Raji (cell line): ENCODE measurements around the gene KIAA0513.

Source experiments
- POLR2A ChIP-seq: IDR thresholded peaks from 2 replicates; pipeline ENCODE4 v1.6.1; 2011; ENCODE audit warnings: low read depth, low read length, control low read depth; ENCODE audit not compliant: insufficient read depth

KIAA0513 gene, protein sequence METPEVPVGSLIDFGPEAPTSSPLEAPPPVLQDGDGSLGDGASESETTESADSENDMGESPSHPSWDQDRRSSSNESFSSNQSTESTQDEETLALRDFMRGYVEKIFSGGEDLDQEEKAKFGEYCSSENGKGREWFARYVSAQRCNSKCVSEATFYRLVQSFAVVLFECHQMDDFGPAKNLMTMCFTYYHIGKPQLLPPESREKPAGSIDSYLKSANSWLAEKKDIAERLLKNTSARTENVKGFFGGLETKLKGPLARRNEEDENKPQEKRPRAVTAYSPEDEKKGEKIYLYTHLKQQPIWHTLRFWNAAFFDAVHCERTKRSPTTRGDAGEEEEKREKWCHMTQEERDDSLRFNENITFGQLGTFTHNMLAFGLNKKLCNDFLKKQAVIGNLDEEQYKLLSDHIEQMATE

DNA sequence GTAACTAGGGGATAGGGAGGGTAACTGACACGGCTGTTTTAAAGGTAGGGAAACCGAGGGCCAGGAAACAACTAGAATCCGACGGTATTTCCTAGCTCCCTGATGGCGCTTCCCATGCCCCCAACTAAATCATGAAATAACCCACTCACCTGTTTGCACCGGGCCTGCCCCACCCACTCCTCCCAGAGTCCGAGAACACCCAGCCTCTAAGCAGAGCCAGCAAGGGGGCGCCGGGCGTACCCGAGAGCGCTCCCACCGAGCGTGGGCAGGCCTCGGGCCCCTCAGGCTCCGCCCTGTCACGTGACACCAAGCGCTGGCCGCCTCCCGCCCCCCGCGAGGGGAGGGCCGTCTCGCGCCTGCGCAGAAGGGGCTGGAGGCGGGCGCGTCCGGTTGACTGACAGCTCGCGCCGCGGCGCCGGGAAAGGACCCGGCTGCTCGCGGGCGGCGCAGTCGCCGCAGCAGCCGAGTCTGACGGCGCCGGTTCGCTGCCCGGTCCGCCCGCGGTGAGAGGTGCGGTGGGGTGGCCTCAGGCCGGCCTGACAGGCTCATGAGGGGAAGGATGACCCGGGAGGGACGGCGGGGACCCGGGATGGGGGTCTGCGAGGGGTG is at the start of gene KIAA0513:
KIAA0513 (plus strand) TSS at position 447 of the 609 bp plus-strand sequence. CDS start 39,277 bp downstream, outside the sequence.
- TF ChIP-seq POLR2A, result peak; percentile 75

DNA sequence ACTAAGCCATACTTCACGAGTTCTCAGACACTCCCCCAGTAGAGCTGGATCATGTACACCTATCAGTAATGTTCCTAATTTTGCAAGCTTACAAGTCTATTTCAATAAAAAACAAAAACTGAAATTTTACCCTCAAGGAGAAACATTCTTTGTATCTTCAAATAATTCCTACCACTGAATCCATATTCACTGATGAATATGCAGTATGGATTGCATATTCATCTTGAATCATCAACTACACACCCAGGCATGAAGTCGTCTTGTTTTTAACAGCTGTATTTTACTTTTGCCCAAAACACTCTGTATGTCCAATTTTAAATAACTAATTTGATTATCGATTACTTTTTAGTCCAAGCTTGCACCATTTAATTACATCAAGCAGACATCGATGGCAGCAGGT is 48.1 kb upstream of the KIAA0513 start:
- TF ChIP-seq POLR2A, result no peak

DNA sequence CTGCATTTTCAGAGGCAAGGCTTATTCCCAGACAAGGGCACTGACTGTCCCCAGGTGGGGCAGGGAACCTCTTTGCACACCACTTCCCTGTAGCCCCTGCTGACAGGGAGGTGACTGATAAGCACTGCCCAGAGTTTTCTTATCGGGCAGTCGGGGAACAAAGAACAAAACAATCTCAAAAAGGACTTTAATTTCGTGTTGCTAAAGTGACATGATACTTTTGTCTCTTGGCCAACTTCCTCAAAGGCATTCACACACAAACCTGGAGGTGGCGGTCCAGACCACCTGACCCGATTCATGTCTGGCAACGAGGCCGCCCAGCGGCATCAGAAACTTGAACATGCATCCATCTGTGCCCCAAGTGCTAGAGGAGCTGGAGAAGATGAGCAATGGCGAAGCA is 45.2 kb upstream of the KIAA0513 start:
- no peak for TF ChIP-seq POLR2A

DNA sequence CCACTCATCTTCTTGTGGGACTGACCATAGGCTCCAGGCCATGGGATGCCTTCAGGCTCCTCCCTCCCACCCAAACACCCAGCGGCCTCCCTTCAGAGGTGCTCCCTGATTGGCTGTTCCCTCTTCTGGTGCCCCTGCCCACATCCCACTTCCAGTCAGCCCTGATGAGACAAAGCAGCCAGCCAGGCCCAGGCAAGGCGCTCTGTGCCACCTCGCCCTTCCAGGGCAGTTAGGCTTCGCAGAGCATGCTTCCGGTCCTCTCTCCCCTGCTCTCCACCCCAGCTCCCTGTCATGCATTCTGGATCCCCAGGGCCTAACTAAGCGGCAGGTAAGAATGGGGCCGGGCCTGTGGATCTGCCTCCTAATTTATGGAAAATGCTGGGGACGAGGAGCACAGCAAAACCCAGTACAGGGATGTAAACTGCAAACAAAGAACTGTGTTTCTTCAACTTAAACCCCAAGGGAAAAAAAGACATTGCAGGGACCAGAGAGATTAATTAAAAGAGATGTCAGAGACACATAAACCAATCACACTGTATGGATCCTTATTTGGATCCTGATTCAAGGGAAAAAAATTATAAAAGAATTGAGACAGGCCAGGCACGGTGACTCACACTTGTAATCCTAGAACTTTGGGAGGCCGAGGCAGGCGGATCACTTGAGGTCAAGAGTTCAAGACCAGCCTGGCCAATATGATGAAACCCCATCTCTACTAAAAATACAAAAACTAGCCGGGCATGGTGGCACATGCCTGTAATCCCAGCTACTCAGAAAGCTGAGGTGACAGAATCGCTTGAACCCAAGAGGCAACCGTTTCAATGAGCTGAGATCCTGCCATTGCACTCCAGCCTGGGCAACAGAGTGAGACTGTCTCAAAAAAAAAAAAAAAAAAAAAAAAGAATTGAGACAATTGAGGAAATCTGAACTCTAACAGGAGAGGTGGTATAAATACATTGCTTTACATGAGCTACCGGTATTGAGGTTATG is 42.2 kb upstream of the KIAA0513 start:
- TF ChIP-seq POLR2A, result no peak

DNA sequence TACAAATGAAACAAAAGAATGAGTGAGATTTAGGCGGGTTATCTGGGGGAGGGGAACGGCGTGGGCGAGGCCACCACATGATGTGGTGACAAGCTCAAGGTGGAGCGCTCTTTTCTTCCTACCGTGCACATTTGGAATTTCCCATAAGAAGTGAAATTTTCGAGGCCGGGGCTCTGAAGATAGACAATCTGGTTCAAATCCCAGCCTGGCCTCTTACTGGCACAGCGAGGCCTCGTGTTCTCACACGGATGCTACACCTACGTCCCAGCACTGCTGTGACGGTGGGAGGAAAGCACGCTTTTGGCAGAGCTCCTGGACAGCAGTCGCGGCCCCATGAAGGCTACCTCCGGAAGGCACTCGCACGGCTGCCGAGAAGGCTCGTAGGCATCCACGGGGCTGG is 41.5 kb upstream of the KIAA0513 start:
- no peak for TF ChIP-seq POLR2A

DNA sequence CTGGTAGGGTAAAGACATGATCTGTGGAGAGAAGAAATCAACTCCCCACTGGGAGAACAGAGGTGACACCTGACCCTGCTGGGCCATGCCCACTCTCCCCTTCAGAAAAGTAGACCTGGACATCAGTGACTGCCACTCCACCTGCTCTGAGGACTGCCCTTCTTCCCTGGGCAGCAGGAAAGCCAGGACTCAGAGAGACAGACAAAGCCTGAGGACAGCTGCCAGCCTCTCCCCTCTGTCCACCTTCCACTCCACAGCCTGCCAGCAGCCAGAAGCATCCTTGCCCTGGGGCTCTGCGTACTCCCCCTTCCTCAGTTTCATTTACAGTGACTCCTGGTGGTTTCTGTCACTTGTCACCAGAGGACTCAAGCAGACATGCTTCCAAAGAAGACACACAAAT is 40.7 kb upstream of the KIAA0513 start:
- no peak for TF ChIP-seq POLR2A

DNA sequence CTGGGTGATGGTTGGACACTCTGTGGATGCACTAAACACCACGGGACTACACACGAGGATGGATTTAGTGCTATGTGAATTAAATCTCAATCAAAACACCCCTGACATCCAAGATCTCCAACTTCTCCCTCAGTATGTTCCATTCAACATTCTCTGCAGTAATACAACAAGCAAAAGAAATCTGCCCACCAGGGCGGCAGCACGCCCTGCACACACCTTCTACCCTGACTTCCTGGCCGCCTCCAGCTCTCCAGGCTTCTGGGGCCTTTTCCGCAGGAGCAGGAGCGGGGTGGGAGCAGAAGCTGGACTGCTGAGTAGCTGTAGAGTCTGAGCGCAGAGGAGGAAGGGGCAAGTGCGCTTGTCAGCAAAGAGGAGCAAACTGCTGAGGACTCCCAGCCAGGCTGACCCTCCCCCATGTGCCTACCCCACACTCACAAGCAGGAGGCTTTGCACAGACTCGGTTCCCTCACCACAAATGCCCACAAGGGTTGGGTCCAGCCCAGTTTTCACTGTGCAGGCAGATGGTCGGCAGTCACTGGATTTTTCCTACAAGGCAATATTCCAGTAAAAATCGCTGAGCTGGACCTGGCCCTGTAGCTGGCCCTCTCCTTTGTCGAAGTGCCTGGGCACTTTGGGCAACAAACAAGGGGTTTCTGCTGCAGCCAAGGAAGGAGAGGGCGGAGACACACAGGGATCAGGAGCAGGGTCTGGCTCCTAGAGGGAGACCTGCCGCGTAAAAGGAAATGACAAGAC is 39.1 kb upstream of the KIAA0513 start:
- no peak for TF ChIP-seq POLR2A

DNA sequence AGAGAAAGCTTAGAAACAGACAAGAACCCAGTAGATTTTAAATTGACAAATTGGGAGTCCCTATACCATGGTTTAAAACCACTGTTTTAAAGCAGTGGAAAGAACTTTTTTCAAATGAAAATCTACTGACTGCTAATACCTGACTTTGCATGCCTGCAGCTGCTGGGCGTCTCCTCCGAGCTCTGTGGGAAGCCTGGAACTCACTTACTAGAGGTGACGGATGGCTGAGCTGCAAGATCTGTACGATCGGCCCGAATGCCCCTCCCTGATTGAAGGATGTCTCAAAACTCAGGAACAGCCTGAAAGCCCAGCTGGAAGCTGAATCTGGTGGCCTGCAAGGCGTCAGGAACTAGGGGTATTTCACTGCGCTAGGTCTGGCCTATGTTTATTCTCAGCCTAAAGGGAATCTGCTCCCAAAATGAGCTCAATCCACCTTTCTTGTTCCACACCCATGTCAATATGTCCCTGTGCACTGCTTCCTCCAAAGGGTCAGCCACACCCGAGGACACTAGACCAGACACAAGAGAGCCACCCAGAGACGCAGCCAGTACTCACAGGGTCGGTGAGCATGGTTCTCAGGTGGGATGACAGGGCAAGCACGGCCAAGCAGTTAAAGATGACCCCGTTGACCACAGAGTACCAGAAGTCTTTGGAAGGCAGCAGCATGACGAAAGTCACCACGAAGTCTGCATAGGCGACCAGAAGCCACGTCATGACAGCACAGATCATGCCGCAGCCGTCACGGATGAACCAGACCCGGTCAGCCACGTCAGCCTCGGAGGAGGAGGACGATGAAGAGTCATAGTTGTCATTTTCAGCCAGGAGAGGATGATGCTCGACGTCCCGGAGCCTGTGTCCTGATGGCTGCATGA is 37.6 kb upstream of the KIAA0513 start:
- no peak for TF ChIP-seq POLR2A

DNA sequence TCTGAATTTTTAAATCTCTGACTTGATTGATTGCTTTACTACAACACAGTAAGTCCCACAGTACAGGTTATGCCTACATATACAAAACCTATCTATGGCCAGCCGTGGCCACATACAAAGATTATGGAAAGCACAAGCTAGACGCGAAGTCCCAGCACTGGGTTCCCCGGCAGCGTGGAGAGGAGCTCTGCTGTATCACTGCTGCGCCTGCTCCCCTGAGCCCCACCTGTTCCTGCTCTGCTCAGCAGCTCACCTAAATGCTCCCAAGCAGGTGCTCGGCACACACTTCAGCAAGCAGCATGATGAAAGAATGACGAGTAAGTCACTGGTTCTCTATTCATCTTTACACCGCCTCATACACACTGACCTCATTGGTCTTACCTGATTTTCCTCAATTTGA is 36.8 kb upstream of the KIAA0513 start:
- TF ChIP-seq POLR2A, result no peak

DNA sequence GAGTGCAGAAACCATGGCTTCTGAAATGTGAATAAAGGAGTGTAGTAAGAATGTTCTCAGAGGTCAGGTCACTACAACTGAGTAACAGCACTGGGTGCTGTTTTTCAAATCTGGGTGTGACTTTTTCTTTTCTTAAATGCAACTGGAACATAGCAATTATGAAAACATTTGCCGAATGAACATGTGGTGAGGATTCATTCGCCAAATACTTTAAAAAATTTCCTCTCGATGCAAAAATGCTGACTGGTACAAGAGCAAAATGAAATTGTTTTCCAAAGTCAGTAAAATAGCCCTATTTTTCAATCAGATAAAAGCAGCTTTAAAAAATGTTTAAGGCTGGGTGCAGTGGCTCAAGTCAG is 34.9 kb upstream of the KIAA0513 start:
- TF ChIP-seq POLR2A, result no peak

DNA sequence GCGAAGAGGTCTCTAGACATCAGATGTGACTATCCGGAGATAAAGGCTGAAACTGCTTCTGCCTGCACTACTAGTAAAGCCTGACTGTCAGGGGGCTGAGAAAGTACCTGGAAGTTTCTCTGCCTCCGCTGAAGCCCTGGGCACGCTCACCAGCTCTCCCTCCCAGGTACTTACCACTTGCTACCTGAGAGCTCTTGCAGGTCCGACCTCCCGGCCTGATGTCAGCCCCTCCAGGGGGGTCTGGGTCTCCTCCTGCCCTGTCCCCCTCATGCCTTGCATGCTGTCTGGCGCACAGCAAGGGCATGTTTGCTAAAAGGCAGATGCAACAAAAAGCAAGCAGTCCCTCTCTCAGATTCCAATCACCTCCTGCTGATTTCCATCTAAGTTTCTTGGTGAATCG is 33.7 kb upstream of the KIAA0513 start:
- TF ChIP-seq POLR2A, result no peak

DNA sequence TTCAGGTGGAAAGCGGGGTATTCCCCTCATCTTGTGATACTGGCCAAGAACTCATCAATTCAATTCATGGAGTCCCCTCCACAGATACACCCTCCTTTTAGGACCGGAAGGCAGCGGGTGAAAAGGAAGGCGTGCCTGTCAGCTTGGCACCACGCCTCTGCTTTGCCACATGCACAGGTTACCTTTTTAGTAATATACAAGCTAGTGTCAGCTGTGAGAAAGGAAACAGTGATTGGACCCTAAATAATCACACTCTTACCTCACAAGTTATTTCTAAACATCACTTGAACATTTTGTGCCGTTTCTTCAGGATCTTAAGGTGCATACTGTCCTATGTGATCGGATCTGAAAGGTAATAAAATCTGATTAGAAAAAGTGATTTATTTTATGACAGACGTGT is 31.9 kb upstream of the KIAA0513 start:
- TF ChIP-seq POLR2A, result no peak

DNA sequence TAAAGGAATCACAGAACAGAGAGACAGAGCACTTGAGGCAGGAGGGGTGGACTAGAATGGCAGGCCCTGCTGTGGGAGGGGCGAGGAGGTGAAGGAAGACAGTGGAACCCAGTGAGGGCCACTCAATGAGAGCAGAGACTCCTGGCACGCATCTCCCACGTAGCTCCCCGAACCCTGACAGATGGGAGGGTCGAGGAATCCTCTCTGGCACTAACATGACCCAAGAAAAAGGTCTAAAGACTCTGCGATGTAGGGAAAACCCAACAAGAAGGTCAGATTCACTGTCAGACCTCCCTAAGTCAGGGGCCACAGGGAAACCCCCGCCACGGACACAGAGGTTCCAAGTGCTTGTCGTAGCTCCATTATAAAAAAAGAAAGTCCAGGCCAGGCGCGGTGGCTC is 31.2 kb upstream of the KIAA0513 start:
- TF ChIP-seq POLR2A, result no peak

DNA sequence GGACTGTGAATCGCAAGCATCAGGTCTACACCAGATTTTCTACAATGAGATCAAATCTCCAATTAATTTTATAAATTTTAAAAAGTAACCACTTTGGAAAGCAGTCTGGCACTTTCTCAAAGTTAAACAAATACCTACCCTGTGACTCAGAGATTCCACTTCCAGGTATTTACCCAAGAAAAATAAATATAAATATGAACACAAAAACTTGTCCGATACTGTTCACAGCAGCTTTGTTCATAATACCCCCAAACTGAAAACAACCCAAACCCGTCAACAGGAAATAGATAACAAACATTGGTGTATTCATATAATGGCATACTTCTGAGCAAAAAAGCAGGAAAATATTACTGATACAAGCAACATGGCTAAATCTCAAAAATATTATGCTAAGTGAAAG is 28.4 kb upstream of the KIAA0513 start:
- TF ChIP-seq POLR2A, result no peak
